Psoas muscle (tissue), 8 donors: ENCODE data around the gene FFAR1. TPM values are rescaled to one million over a fixed set of nuclear protein-coding genes. Genes with fewer than 3 reads are reported as not detected.

ENCODE experiments used
- ATAC-seq, 4 donors: fragments of 200-7000 bp; cut with Tn5 transposase; one replicate each; pipeline ENCODE4 v1.9.1; 2020; ENCODE audit warnings: moderate library complexity in 3 of 4, mild to moderate bottlenecking in 2 of 4
- DNase-seq, 2 donors: peaks; one replicate each; pipeline ENCODE4 v3.0.0-alpha.2; 2020
- H3K27ac ChIP-seq: fragments of 200-600 bp; one replicate; pipeline ENCODE4 v1.8.0; 2022
- H3K27me3 ChIP-seq, 3 donors: fragments of 200-600 bp in 1 of 3; one replicate each; pipeline versions ENCODE4 v1.6.1 to v1.8.0; 2013 to 2022; ENCODE audit warnings: low read length in 2 of 3, mild to moderate bottlenecking in 2 of 3, moderate library complexity in 1 of 3; ENCODE audit not compliant: insufficient read depth in 3 of 3
- H3K36me3 ChIP-seq, 2 donors: fragments of 200-600 bp in 1 of 2; one replicate each; pipeline versions ENCODE4 v1.6.1 to v1.8.0; 2013 to 2022; ENCODE audit warnings: low read depth in 1 of 2, mild to moderate bottlenecking in 1 of 2, moderate library complexity in 1 of 2; ENCODE audit not compliant: insufficient read depth in 1 of 2
- H3K4me1 ChIP-seq: fragments of 200-600 bp; one replicate; pipeline ENCODE4 v1.8.0; 2022
- H3K4me3 ChIP-seq: fragments of 200-600 bp; one replicate; pipeline ENCODE4 v1.8.0; 2022; ENCODE audit warnings: mild to moderate bottlenecking
- H3K9me3 ChIP-seq: fragments of 200-600 bp; one replicate; pipeline ENCODE4 v1.8.0; 2022
- CTCF ChIP-seq: fragments of 200-600 bp; IDR thresholded peaks from one replicate; pipeline ENCODE4 v1.8.0; 2022; ENCODE audit warnings: antibody characterized with exemption
- WGBS, 3 donors: extraction: QIAGEN DNeasy Blood & Tissue Kit; methylation state at CpG; one replicate each; pipeline versions ENCODE4 v1.1.6 to v1.1.7; 2013; 5-methylcytosine and 5-hydroxymethylcytosine counted together
- intact Hi-C, 2 donors: fragments of 100-400 bp; cut with DNase I; formaldehyde crosslinking; loops; one replicate each; pipeline versions ENCODE4 v1.11.0 to v1.14.2; 2022
- polyA plus RNA-seq, 3 donors: library from polyadenylated mRNA; stranded (reverse); fragments of 200-250 nt; gene quantifications; one replicate each; pipeline ENCODE4 v1.2.3, GENCODE V29; 2013
- total RNA-seq, 4 donors: library from RNA; stranded (reverse); fragmentation: NEBNext Ultra II Directional in 2 of 4; extraction: Animal tissue kit (Norgen Biotek cat#: 25700) in 2 of 4; gene quantifications; one replicate each; pipeline versions ENCODE4 v1.2.1 to v1.2.4, GENCODE V29; 2021 to 2023
- donor health status: healthy with polysubstance abuse.
- donor health status: DM: no; HTN: no; CAD: no; lungs with moderate emphysema.
- donor health status: Bipolar disorder and iron deficiency.
- donor health status: healthy.
- donor health status: DM: yes; HTN: yes; CAD: no.
- donor health status: DM: no; HTN: no; CAD: no.
- donor health status: DM: no; HTN: no; CAD: no.
- donor health status: DM: yes; HTN: yes; CAD: no.

Gene FFAR1
- total and polyA plus RNA-seq, 7 donors = not detected

DNA sequence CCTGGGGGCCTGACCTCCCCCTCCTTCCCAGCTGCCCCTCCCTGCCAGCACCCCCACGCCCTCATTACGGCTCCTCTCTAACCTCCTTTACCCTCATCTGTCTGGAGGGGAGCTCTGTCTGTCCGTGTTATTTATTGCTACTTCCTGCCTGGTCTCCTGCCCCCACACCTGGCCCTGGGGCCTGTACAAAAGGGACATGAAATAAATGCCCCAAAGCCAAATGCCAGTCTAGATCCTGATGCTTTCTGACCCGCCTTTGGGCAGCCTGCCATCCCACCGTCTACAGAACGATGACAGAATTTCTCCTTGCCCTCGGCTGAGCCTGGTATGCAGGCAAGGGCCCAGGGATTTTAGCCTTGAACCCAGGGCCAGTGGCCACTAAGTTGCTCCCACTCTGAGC, 34.1 kb upstream of the FFAR1 start:
- Histone ChIP-seq H3K27me3 (peaks cover 0 to 17% (median 8%) of the 10 kb centered on the region in 3 donors), H3K4me3 (no peak overlapping the region)
- 18 to 25% (median 24%) methylated on average over 5 to 7 of the region's 7 CpGs for WGBS, 3 donors

GRCh38 chr19:35314031-35314430, 33.7 kb upstream of the FFAR1 start:
- no peak for TF ChIP-seq CTCF
- WGBS, 3 donors = 75 to 82% (median 78%) methylated on average over 8 of the region's 8 CpGs
- Histone ChIP-seq H3K27ac (no peak overlapping the region), H3K9me3 (no peaks in the 10 kb centered on the region), H3K4me3 (no peak overlapping the region), H3K4me1 (no peaks in the 10 kb centered on the region), H3K27me3 (peaks cover 0 to 13% (median 8%) of the 10 kb centered on the region in 3 donors), H3K36me3 (no peaks in the 10 kb centered on the region)
- intact Hi-C loops = no loop called here
- peak in 1 of 2 donors; percentile 12 for DNase-seq
- ATAC-seq = no peak

More for the DNA sequence above, 34.1 kb upstream of the FFAR1 start:
- TF ChIP-seq CTCF = no peak
- H3K9me3 ChIP-seq = no peaks in the 10 kb centered on the region
- H3K36me3 ChIP-seq = no peaks in the 10 kb centered on the region
- DNase-seq = peak in 1 of 2 donors; percentile 39
- no peak overlapping the region for H3K27ac ChIP-seq
- ATAC-seq = no peak
- intact Hi-C loops = no loop called here
- H3K4me1 ChIP-seq = no peaks in the 10 kb centered on the region

DNA sequence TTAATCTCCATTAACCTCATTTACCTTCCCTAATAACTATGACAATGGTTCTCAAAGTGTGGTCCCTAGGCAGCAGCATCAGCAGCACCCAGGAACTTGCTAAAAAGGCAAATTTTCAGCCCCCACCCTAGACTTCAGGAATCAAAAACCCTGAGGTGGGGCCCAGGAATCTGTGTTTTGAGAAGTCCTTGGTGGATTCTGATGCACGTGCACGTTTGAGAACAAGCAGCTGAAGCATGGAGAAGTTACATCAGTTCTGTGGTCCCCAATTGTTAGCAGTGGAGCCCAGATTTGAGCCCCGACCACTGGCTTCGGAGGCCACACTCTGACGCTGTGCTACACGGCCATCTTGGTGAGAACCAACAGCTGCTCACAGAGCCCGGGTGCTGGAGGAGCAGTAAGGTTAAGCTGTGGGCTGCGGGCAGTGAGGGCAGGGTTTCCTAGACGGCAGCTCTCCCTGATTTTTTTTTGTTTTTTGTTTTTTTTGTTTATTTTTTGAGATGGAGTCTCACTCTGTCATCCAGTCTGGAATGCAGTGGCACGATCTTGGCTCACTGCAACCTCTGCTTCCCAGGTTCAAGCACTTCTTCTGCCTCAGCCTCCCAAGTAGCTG, 32.7 kb upstream of the FFAR1 start:
- Histone ChIP-seq H3K4me3 (no peak overlapping the region), H3K27ac (no peak overlapping the region), H3K36me3 (no peaks in the 10 kb centered on the region), H3K9me3 (no peaks in the 10 kb centered on the region), H3K4me1 (no peaks in the 10 kb centered on the region), H3K27me3 (peaks cover 0 to 16% (median 8%) of the 10 kb centered on the region in 3 donors)
- 57 to 77% (median 60%) methylated on average over 10 of the region's 10 CpGs for WGBS, 3 donors
- intact Hi-C loops = no loop called here
- DNase-seq (no peak), ATAC-seq (no peak)
- no peak for TF ChIP-seq CTCF

DNA sequence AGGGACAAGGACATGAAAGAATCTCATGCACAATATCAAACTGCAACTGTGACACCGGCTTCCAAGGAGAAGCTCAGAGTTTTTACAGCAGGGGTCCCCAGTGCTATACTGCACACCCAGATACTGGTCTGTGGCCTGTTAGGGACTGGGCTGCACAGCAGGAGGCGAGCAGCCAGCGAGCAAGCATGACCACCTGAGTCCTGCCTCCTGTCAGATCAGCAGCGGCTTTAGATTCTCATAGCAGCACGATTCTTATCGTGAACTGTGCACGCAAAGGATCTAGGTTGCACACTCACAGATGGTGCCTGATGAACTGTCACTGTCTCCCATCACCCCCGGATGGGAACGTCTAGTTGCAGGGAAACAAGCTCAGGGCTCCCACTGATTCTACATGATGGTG, 31.8 kb upstream of the FFAR1 start:
- TF ChIP-seq CTCF = no peak
- Histone ChIP-seq H3K9me3 (no peaks in the 10 kb centered on the region), H3K27ac (no peak overlapping the region), H3K36me3 (no peaks in the 10 kb centered on the region), H3K27me3 (peaks cover 0 to 16% (median 15%) of the 10 kb centered on the region in 3 donors), H3K4me1 (no peaks in the 10 kb centered on the region), H3K4me3 (no peak overlapping the region)
- 70 to 78% (median 71%) methylated on average over 9 of the region's 9 CpGs for WGBS, 3 donors
- intact Hi-C loops = no loop called here
- no peak for ATAC-seq
- no peak for DNase-seq

DNA sequence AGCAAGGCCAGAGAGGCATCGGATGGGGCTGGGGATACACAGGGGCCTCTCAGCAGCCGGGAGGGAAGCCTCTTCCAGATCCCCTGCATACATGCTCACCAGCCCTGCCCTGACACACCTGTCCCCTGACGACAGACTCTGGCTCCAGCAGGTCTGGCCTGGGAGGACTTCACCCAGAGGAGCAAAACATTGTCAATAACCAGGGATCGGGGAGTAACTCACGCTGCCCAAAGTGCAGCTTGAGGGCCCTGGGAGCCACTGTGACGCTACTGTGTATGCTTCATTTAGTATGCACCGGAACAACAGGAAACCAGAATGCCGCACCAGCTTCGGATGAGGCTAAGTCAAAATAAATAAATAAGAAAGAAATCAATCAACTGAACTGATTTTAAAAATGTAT, 31.1 kb upstream of the FFAR1 start:
- WGBS, 3 donors = 67 to 73% (median 73%) methylated on average over 9 of the region's 9 CpGs
- DNase-seq (no peak), ATAC-seq (no peak)
- Histone ChIP-seq H3K27ac (no peak overlapping the region), H3K9me3 (no peaks in the 10 kb centered on the region), H3K4me1 (no peaks in the 10 kb centered on the region), H3K36me3 (no peaks in the 10 kb centered on the region), H3K4me3 (no peak overlapping the region), H3K27me3 (peaks cover 0 to 16% (median 15%) of the 10 kb centered on the region in 3 donors)
- intact Hi-C loops = no loop called here
- TF ChIP-seq CTCF = no peak
